ENCODE data around the gene ABCA9. TPM values are rescaled to one million over a fixed set of nuclear protein-coding genes. Genes with fewer than 3 reads are reported as not detected.
A peak's percentile ranks its signal among the peaks of the same experiment; 100 is the strongest.

ABCA9 gene
- total and polyA plus RNA-seq, 2 experiments from 2014 or later, result not detected

GRCh38 chr17:69058165-69058564 lies 2.6 kb downstream of the ABCA9 start:
- H3K4me1 ChIP-seq (ENCODE audit: insufficient read depth), result no peaks in the 10 kb centered on the region
- no peak overlapping the region for H3K4me3 Mint-ChIP-seq
- no peaks in the 10 kb centered on the region for H3K9me3 Mint-ChIP-seq
- no peaks in the 10 kb centered on the region for H3K36me3 ChIP-seq (ENCODE audit: insufficient read depth)
- H3K27ac ChIP-seq (ENCODE audit: low read depth), result no peak overlapping the region
- peaks cover 5% of the 10 kb centered on the region; the same call in 2 of the 3 replicates for H3K4me1 Mint-ChIP-seq
- H3F3A ChIP-seq (replicated peaks; ENCODE audit: low read depth), result no peaks in the 10 kb centered on the region
- H3K36me3 Mint-ChIP-seq (ENCODE audit: low read depth), result no peaks in the 10 kb centered on the region
- H3K27me3 Mint-ChIP-seq (ENCODE audit: insufficient read depth, low read depth, poor library complexity), result no peaks in the 10 kb centered on the region
- TF ChIP-seq CTCF (conservative IDR thresholded peaks at IDR 0.05; ENCODE audit: low read depth in 2 of 2) (peak; percentile 67 to 80), POLR2AphosphoS5 (IDR thresholded peaks at IDR 0.05; ENCODE audit: low read depth) (no peak)
- no peaks in the 10 kb centered on the region for H3K27me3 ChIP-seq (ENCODE audit: insufficient read depth)
- H3K79me2 ChIP-seq (replicated peaks; ENCODE audit: insufficient read depth), result no peaks in the 10 kb centered on the region
- H3K4me2 ChIP-seq, result no peak overlapping the region
- H3K4me3 ChIP-seq, result no peak overlapping the region
- no peaks in the 10 kb centered on the region for H3K9me2 ChIP-seq (ENCODE audit: insufficient read depth)
- no peaks in the 10 kb centered on the region for H4K20me1 ChIP-seq (replicated peaks; ENCODE audit: insufficient read depth)
- H2AFZ ChIP-seq, result no peak overlapping the region
- ATAC-seq (peak; percentile 71), DNase-seq (ENCODE audit: low spot score) (peak; percentile 62)
- no peak overlapping the region for H3K27ac Mint-ChIP-seq

- TF ChIP-seq EZH2phosphoT487 (IDR thresholded peaks at IDR 0.05; ENCODE audit: unreplicated experiment), result no peak
- no peak for TF ChIP-seq ZNF462 (CRISPR knock-in tag; IDR thresholded peaks at IDR 0.05)
- no peak for TF ChIP-seq POLR2AphosphoS5 (IDR thresholded peaks at IDR 0.05; ENCODE audit: low read depth)
- no peak for TF ChIP-seq NANOG (IDR thresholded peaks at IDR 0.05; ENCODE audit: borderline replicate concordance)
- TF ChIP-seq STAT1 (IDR thresholded peaks at IDR 0.05; ENCODE audit: unreplicated experiment), result no peak
- no peak for TF ChIP-seq ZNF114 (CRISPR knock-in tag; IDR thresholded peaks at IDR 0.05)
- TF ChIP-seq ETS1 (IDR thresholded peaks at IDR 0.05), result no peak
- Mint-ChIP-seq H3K36me3 (ENCODE audit: low read depth) (no peaks in the 10 kb centered on the region), H3K4me1 (peaks cover 5% of the 10 kb centered on the region; the same call in 2 of the 3 replicates), H3K27me3 (ENCODE audit: insufficient read depth, low read depth, poor library complexity) (no peaks in the 10 kb centered on the region), H3K4me3 (no peak overlapping the region), H3K27ac (no peak overlapping the region), H3K9me3 (no peaks in the 10 kb centered on the region)
- Histone ChIP-seq H3K4me1 (ENCODE audit: insufficient read depth) (no peaks in the 10 kb centered on the region), H3F3A (replicated peaks; ENCODE audit: low read depth) (no peaks in the 10 kb centered on the region), H3K27me3 (ENCODE audit: insufficient read depth) (no peaks in the 10 kb centered on the region), H3K79me2 (replicated peaks; ENCODE audit: insufficient read depth) (no peaks in the 10 kb centered on the region), H3K9me2 (ENCODE audit: insufficient read depth) (0 out of 2 replicates have a peak, but pooled peaks cover 3% of the 10 kb centered on the region), H3K4me2 (no peak overlapping the region), H2AFZ (no peak overlapping the region), H4K20me1 (replicated peaks; ENCODE audit: insufficient read depth) (no peaks in the 10 kb centered on the region), H3K4me3 (no peak overlapping the region), H3K36me3 (ENCODE audit: insufficient read depth) (no peaks in the 10 kb centered on the region), H3K27ac (ENCODE audit: low read depth) (no peak overlapping the region)
- no peak for DNase-seq (ENCODE audit: low spot score)
- no peak for ATAC-seq
Observed at GRCh38 chr17:69057280-69057679, 3.4 kb downstream of the ABCA9 start.
